Stimulated activated memory B cell treated with anti-CD40 and anti-IgM and Interleukin-4, amounts not matched to agents 10 μg/mL and 1 μg/mL and 100 μg/mL, for 72 hours (primary cell): ENCODE data around the gene MGAT1.
"Not testable (repeated sequence)": the region's sequence is repeated elsewhere in the genome, so short reads cannot be mapped to it uniquely, and the experiment has no call there.

ENCODE experiments used
- ATAC-seq: fragments of 150-1000 bp; cut with Tn5 transposase; 2 replicates; pipeline ENCODE4 v1.10.0; 2021
- H3K27ac Mint-ChIP-seq: one replicate; pipeline ENCODE4 v1.8.0; 2022; ENCODE audit warnings: mild to moderate bottlenecking, mixed read lengths
- H3K27me3 Mint-ChIP-seq: one replicate; pipeline ENCODE4 v1.8.0; 2022; ENCODE audit warnings: mixed read lengths
- H3K36me3 Mint-ChIP-seq: one replicate; pipeline ENCODE4 v1.8.0; 2022; ENCODE audit warnings: mixed read lengths
- H3K4me1 Mint-ChIP-seq: one replicate; pipeline ENCODE4 v1.8.0; 2022; ENCODE audit warnings: mixed read lengths
- H3K4me3 Mint-ChIP-seq: one replicate; pipeline ENCODE4 v1.8.0; 2022; ENCODE audit warnings: mild to moderate bottlenecking, moderate library complexity, mixed read lengths
- H3K9me3 Mint-ChIP-seq: one replicate; pipeline ENCODE4 v1.8.0; 2022; ENCODE audit warnings: mixed read lengths

The MGAT1 gene

DNA sequence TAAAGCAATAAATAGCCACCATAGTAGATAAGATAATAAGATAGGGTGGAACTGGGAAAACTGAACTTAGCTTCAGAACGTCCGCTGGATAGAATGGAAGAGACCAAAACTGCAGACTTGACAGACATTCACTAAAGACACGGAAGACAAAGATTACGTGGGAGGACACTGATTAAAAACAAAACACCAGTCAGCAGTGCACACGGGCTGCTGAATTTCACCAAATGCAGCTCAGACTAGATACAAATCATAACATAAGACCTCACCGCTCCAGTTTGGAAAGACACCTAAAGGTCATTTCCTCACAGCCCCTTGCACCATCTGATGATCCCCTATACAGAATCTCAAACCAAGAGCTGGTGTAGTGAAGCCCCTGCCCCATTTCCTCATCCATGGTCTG is 59.9 kb downstream of the MGAT1 start:
- Mint-ChIP-seq H3K4me1 (no peaks in the 10 kb centered on the region), H3K36me3 (no peaks in the 10 kb centered on the region), H3K4me3 (no peak overlapping the region), H3K27ac (no peak overlapping the region), H3K27me3 (peaks cover 18% of the 10 kb centered on the region), H3K9me3 (no peaks in the 10 kb centered on the region)
- no peak for ATAC-seq

DNA sequence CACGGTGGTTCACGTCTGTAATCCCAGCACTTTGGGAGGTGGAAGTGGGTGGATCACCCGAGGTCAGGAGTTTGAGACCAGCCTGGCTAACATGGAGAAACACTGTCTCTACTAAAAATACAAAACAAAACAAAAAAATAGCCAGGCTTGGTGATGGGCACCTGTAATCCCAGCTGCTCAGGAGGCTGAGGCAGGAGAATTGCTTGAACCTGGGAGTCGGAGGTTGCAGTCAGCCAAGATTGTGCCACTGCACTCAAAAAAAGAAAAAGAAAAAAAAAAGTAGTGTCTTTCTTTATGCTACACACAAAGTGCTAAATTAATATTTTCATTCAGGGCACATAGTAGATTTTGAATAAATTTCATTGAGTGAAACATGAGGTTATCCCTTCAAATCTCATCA is 61.7 kb downstream of the MGAT1 start:
- not testable (repeated sequence) for H3K36me3 Mint-ChIP-seq, H3K4me3 Mint-ChIP-seq, H3K9me3 Mint-ChIP-seq, H3K27ac Mint-ChIP-seq, H3K4me1 Mint-ChIP-seq, ATAC-seq
- peaks cover 21% of the 10 kb centered on the region for H3K27me3 Mint-ChIP-seq

DNA sequence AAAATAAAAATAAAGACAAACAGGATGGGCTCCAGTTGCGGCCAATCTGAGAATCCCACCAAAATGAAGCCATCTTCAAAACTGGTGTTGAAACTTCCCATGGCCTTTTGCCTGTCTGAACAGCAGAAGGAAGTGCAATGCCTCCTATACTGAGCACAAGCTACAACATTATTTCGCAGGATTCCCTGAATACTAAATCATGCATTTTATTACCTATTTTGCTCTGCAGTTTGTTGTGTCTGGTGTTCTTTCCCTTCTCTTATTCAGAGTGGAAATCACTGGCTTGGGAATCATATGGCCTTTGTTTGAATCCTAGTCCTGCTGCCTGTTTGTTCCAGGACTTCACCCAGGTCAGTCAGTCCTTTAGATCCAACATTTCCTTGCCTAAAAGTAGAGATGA is 62.6 kb downstream of the MGAT1 start, which contains the start of gene OR2Y1:
TSS of gene OR2Y1 (minus strand) at position 101 of the 400 bp plus-strand sequence. CDS start at position 101, 0 bp downstream.
- no peaks in the 10 kb centered on the region for H3K4me1 Mint-ChIP-seq
- no peak within 1 kb of the TSS for H3K27ac Mint-ChIP-seq
- no peaks in the 10 kb centered on the region for H3K36me3 Mint-ChIP-seq
- peaks cover 23% of the 10 kb centered on the region for H3K27me3 Mint-ChIP-seq
- H3K9me3 Mint-ChIP-seq = no peaks in the 10 kb centered on the region
- H3K4me3 Mint-ChIP-seq = no peak within 1 kb of the TSS
- ATAC-seq = no peak

DNA sequence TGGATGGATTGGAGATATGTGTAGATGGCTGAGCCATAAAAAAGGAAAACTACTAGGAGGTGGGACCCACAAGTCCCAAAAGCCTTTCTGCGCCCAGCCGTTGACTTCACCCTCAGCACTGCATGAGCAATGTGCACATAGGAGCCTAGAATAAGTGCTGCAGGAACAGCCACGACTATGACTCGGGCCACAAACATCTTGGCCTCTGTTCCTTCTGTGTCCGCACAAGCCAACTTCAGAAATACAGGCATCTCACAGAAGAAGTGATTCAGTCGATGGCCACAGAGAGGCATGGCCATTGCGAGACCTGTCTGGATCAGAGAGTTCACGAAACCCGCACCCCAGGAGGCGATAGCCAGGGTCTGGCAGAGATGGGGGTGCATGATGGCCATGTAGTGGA is 63.3 kb downstream of the MGAT1 start:
- Mint-ChIP-seq H3K36me3 (no peaks in the 10 kb centered on the region), H3K27ac (no peak overlapping the region), H3K4me3 (no peak overlapping the region), H3K27me3 (peaks cover 30% of the 10 kb centered on the region), H3K4me1 (no peaks in the 10 kb centered on the region), H3K9me3 (no peaks in the 10 kb centered on the region)
- ATAC-seq = no peak

DNA sequence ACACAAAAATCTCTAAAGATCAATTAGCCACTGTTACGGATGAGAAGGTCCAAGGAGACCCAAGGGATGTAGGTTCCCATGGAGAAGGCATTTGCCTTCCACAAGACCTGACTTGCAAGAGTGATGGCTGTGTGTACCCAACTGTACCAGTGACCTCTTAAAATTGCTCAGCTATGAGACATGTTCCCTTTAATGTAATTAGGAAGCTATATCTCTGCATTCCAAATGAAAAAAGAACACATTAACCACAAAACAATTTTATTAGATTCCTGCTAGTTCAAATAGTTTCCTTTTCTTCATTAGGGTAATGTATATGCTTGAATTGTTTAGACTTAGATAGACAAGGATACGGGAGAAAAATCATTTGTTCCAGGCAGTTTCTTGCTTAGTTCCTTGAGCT is 66.1 kb downstream of the MGAT1 start:
- Mint-ChIP-seq H3K27me3 (peaks cover 32% of the 10 kb centered on the region), H3K4me1 (no peaks in the 10 kb centered on the region)

More for the DNA sequence above, 66.1 kb downstream of the MGAT1 start:
- no peak overlapping the region for H3K27ac Mint-ChIP-seq
- H3K4me3 Mint-ChIP-seq = no peak overlapping the region
- ATAC-seq = no peak
- H3K9me3 Mint-ChIP-seq = no peaks in the 10 kb centered on the region
- H3K36me3 Mint-ChIP-seq = no peaks in the 10 kb centered on the region
